Ovary (tissue), 9 donors: Measurements from ENCODE around the gene DERL3. TPM values are rescaled to one million over a fixed set of nuclear protein-coding genes. Genes with fewer than 3 reads are reported as not detected.
"Not testable (repeated sequence)": the region's sequence is repeated elsewhere in the genome, so short reads cannot be mapped to it uniquely, and the experiment has no call there.

Source experiments
- DNase-seq, 5 donors: peaks; one replicate each; pipeline ENCODE4 v3.0.0-alpha.2; 2019 to 2020
- H3K27ac ChIP-seq, 2 donors: fragments of 200-600 bp; one replicate each; pipeline versions ENCODE4 v1.5.1 to v1.8.0; 2019 to 2022
- H3K27me3 ChIP-seq: fragments of 200-600 bp; one replicate; pipeline ENCODE4 v1.8.0; 2022
- H3K36me3 ChIP-seq: fragments of 200-600 bp; sonication (generic); one replicate; pipeline ENCODE4 v1.5.1; 2019
- H3K4me1 ChIP-seq: one replicate; pipeline ENCODE4 v1.8.1; 2013; ENCODE audit warnings: mild to moderate bottlenecking, moderate library complexity; ENCODE audit not compliant: insufficient read depth
- H3K4me3 ChIP-seq: fragments of 200-600 bp; sonication (generic); one replicate; pipeline ENCODE4 v1.5.1; 2017
- H3K9me3 ChIP-seq, 2 donors: fragments of 200-600 bp in 1 of 2; sonication (generic) in 1 of 2; one replicate each; pipeline versions ENCODE4 v1.5.1 to v1.8.1; 2013 to 2019; ENCODE audit warnings: mild to moderate bottlenecking in 1 of 2, moderate library complexity in 1 of 2
- EP300 ChIP-seq: sonication (generic); formaldehyde crosslinking; IDR thresholded peaks from one replicate; pipeline ENCODE4 v1.6.1; 2017; ENCODE audit warnings: antibody characterized with exemption
- POLR2A ChIP-seq: fragments of 450-650 bp; IDR thresholded peaks from one replicate; pipeline ENCODE4 v1.6.1; 2017; ENCODE audit warnings: antibody characterized with exemption, mild to moderate bottlenecking, moderate library complexity
- WGBS, 3 donors: extraction: QIAGEN DNeasy Blood & Tissue Kit in 1 of 3; methylation state at CpG; one replicate each; pipeline versions ENCODE4 v1.1.5 to v1.1.7; 2013 to 2017; 5-methylcytosine and 5-hydroxymethylcytosine counted together
- intact Hi-C, 4 donors: fragments of 100-400 bp; cut with DNase I; formaldehyde crosslinking; loops; one replicate each; pipeline versions ENCODE4 v1.11.0 to v1.15.1; 2022 to 2023
- polyA plus RNA-seq, 2 donors: library from polyadenylated mRNA; stranded (reverse); fragments of 200-250 nt in 1 of 2; fragments of 350-450 nt in 1 of 2; fragmentation: Illumina TruSeq in 1 of 2; extraction: RNeasy Lipid Tissue Mini Kit (QIAGEN cat#74804) in 1 of 2; gene quantifications; one replicate each; pipeline ENCODE4 v1.2.3, GENCODE V29; 2013 to 2014
- total RNA-seq, 7 donors: library from RNA; depleted of rRNA in 2 of 7; stranded (reverse); fragments of >200 nt in 2 of 7; fragmentation: NEBNext Ultra II Directional in 3 of 7; extraction: Animal tissue kit (Norgen Biotek cat#: 25700) in 3 of 7; gene quantifications; one replicate each; pipeline versions ENCODE4 v1.1.0 to v1.2.4, GENCODE V29; 2016 to 2023
- TF ChIP-seq, protein P1 (sequence below), 3 donors: fragments of 450-650 bp in 2 of 3; fragments of 200-600 bp in 1 of 3; IDR thresholded peaks; one replicate each; pipeline versions ENCODE4 v1.5.1 to v1.8.0; 2016 to 2022; ENCODE audit warnings: antibody characterized with exemption in 3 of 3, mild to moderate bottlenecking in 1 of 3
- donor health status: DM: no; HTN: no; CAD: no; lungs with moderate emphysema.
- donor health status: DM: no; HTN: no; CAD: no.
- donor health status: Bipolar disorder and iron deficiency.
- donor health status: DM: yes; HTN: yes; CAD: no.
- donor health status: DM: no; HTN: no; CAD: no.
- donor health status: DM: yes; HTN: yes; CAD: no.

The DERL3 gene
- total and polyA plus RNA-seq, 9 donors = 0.45 to 3.9 (median 1.8) TPM

GRCh38 chr22:23862103-23862502 lies 23.3 kb upstream of the DERL3 start:
- no peak for TF ChIP-seq POLR2A
- TF ChIP-seq EP300 = no peak
- no peak overlapping the region for H3K27ac ChIP-seq
- H3K4me3 ChIP-seq = no peak overlapping the region
- WGBS, 3 donors = 68 to 87% (median 74%) methylated on average over 3 of the region's 3 CpGs
- no peaks in the 10 kb centered on the region for H3K4me1 ChIP-seq
- DNase-seq = peak in 2 of 5 donors; percentile 28 to 45
- no peaks in the 10 kb centered on the region for H3K9me3 ChIP-seq
- H3K36me3 ChIP-seq = no peaks in the 10 kb centered on the region
- intact Hi-C loops = loop anchor here in 2 of 4 donors (10.0 kb wide), 2 partner anchors 53 to 93 kb away; no protein-coding TSS in a partner anchor
- no peaks in the 10 kb centered on the region for H3K27me3 ChIP-seq

DNA sequence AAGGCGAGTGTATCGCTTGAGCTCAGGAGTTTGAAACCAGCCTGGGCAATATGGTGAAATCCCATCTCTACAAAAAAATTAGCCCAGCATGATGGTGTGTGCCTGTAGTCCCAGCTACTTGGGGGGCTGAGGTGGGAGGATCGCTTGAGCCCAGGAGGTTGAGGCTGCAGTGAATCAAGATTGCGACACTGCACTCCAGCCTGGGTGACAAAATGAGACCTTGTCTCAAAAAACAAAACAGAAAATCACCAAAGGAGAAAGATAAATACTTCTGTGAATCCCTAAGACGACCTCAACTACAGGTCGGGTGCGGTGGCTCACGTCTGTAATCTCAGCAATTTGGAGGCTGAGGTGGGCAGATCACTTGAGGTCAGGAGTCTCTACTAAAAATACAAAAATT lies 21.4 kb upstream of the DERL3 start:
- intact Hi-C loops = loop anchor here in 2 of 4 donors (10.0 kb wide), 2 partner anchors 55 to 95 kb away; no protein-coding TSS in a partner anchor
- peak in 1 of 5 donors; percentile 14 for DNase-seq
- H3K27ac ChIP-seq, H3K4me3 ChIP-seq, H3K36me3 ChIP-seq, H3K9me3 ChIP-seq, H3K4me1 ChIP-seq, H3K27me3 ChIP-seq: not testable (repeated sequence)
- 90 to 96% (median 96%) methylated on average over 8 of the region's 8 CpGs for WGBS, 3 donors

- no peak overlapping the region for H3K4me3 ChIP-seq
- no peaks in the 10 kb centered on the region for H3K4me1 ChIP-seq
- TF ChIP-seq, protein P1, sequence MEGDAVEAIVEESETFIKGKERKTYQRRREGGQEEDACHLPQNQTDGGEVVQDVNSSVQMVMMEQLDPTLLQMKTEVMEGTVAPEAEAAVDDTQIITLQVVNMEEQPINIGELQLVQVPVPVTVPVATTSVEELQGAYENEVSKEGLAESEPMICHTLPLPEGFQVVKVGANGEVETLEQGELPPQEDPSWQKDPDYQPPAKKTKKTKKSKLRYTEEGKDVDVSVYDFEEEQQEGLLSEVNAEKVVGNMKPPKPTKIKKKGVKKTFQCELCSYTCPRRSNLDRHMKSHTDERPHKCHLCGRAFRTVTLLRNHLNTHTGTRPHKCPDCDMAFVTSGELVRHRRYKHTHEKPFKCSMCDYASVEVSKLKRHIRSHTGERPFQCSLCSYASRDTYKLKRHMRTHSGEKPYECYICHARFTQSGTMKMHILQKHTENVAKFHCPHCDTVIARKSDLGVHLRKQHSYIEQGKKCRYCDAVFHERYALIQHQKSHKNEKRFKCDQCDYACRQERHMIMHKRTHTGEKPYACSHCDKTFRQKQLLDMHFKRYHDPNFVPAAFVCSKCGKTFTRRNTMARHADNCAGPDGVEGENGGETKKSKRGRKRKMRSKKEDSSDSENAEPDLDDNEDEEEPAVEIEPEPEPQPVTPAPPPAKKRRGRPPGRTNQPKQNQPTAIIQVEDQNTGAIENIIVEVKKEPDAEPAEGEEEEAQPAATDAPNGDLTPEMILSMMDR (IDR thresholded peaks at IDR 0.05) = no peak
- TF ChIP-seq POLR2A = no peak
- TF ChIP-seq EP300 = no peak
- no peak overlapping the region for H3K27ac ChIP-seq
- peak in 1 of 5 donors; percentile 26 for DNase-seq
- WGBS, 3 donors = 93 to 97% (median 96%) methylated on average over 4 of the region's 4 CpGs
- intact Hi-C loops = no loop called here
- H3K9me3 ChIP-seq = no peaks in the 10 kb centered on the region
- no peaks in the 10 kb centered on the region for H3K36me3 ChIP-seq
- no peaks in the 10 kb centered on the region for H3K27me3 ChIP-seq
Measured at GRCh38 chr22:23859201-23859600, 20.4 kb upstream of the DERL3 start.

DNA sequence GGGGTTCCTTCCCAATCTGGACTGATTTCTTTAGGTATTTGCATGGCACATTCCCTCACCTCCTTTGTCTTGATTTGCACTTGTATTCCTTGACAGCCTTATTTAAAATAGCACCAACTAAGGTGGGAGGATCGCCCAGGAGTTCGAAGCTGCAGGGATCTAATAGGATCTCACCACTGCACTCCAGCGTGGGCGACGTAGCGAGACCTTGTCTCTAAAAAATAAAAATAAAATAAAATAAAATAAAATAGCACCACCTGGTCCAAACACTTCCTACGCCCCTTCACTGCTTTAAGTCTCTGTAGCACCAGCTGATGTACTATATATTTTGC lies 19.6 kb upstream of the DERL3 start:
- Histone ChIP-seq H3K27ac (no peak overlapping the region), H3K36me3 (no peaks in the 10 kb centered on the region), H3K4me1 (no peaks in the 10 kb centered on the region), H3K27me3 (no peaks in the 10 kb centered on the region), H3K4me3 (peak overlapping the region; percentile 72), H3K9me3 (no peaks in the 10 kb centered on the region)
- 27 to 38% (median 28%) methylated on average over 7 of the region's 7 CpGs for WGBS, 3 donors
- intact Hi-C loops = no loop called here
- TF ChIP-seq, protein P1 (IDR thresholded peaks at IDR 0.05) = no peak
- TF ChIP-seq EP300 (no peak), POLR2A (no peak)
- no peak for DNase-seq

DNA sequence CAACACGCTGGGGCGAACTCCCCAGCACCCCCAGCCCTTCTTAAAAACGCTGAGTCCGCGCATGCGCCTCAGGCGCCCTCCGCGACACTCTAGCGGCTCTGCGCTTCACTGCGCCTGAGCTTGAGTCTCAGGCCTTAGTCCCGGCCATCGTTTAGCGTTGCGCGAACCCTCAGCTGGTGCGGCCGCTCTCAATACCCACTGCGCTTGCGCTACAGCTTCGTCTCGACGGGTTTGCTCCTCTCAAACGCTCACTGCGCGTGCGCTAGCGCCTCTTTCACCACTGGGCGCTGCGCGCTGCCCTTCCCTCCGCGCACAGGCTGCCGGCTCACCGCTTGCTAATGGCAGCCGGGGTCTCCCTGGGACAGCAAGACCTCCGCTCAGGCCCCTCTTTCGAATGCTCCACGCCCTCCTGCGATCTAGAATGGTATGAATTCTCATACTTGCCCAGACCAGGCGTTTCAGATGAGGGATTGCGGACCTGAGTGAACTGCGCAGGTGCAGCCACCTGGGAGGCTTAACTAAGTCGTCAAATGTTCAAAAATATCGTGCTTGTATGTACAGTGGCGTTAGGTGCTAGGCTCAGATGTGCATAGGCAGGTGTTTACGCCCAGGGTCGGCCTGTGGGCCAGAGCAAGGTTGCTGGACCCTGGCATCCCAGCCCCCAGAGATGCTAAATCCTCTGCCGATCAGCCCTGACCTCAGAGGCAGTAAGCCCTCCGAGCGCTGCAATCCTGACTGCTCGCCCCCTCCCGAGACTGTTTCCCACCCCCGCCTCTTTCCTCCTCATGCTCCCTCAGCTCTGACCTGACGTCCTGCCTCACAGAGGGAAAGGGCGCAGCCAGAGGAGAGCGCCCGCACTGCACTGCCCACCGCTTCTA lies 19.0 kb upstream of the DERL3 start, which contains the start of gene SLC2A11:
Gene SLC2A11, plus strand, starts transcription at position 270 of the 878 bp plus-strand sequence. Its CDS starts 125 bp downstream, at position 395.
- Histone ChIP-seq H3K36me3 (no peaks in the 10 kb centered on the region), H3K4me1 (no peaks in the 10 kb centered on the region), H3K27ac (peak within 1 kb of the TSS; percentile 73 to 93), H3K4me3 (peak within 1 kb of the TSS; percentile 72), H3K27me3 (no peaks in the 10 kb centered on the region), H3K9me3 (no peaks in the 10 kb centered on the region)
- DNase-seq = peak; percentile 95 to 98 (median 97)
- TF ChIP-seq EP300 (no peak), POLR2A (peak; percentile 63)
- TF ChIP-seq, protein P1 (IDR thresholded peaks at IDR 0.05) = peak; percentile 45 to 61 (median 52)
- 0 to 1% (median 1%) methylated on average over 41 to 60 of the region's 60 CpGs for WGBS, 3 donors
- intact Hi-C loops = no loop called here
